ENCODE measurements around the gene CCDC34. TPM values are rescaled to one million over a fixed set of nuclear protein-coding genes. Genes with fewer than 3 reads are reported as not detected.

The CCDC34 gene, protein sequence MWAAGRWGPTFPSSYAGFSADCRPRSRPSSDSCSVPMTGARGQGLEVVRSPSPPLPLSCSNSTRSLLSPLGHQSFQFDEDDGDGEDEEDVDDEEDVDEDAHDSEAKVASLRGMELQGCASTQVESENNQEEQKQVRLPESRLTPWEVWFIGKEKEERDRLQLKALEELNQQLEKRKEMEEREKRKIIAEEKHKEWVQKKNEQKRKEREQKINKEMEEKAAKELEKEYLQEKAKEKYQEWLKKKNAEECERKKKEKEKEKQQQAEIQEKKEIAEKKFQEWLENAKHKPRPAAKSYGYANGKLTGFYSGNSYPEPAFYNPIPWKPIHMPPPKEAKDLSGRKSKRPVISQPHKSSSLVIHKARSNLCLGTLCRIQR
- 13.0 and 13.5 TPM in 2 replicates for total RNA-seq

DNA sequence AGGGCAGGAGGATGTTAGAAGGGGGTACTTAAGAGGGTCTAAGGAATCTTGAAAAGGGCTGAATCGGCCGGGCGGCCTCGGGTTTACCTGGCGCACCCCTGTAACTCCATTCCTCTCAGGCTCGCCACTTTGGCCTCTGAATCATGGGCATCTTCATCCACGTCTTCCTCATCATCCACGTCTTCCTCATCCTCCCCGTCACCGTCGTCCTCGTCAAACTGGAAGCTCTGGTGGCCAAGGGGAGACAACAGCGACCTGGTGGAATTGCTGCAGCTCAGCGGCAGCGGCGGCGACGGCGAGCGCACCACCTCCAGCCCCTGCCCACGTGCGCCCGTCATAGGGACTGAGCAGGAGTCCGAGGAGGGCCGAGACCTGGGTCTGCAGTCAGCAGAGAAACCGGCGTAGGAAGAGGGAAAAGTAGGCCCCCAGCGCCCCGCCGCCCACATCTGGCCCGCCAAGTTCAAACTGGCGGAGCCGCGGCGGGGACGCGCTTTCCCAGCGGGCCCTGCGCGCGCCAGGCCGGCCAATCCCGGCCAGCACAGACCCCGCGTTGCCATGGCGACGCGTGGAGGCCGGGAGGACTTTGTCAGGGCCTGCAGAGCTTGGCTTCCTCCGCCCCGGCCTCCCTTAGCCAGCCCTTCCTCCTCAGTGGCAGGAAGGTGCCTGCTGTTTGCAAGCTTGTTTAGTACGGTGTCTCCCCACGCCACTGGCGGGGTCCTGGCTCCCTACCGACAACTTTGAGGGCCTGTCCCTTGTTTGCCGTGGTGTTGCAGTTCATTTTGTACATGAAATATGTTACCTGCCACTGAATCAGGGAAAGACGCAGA lies at the start of gene CCDC34:
Gene CCDC34 (minus strand): TSS at position 467 of the 827 bp plus-strand sequence. CDS start 21 bp downstream, at position 446.
- intact Hi-C loops (cut with micrococcal nuclease) = loop anchor here (1.0 to 5.0 kb wide), 3 partner anchors 109 to 744 kb away; partner anchors contain the start of genes KIF18A, LGR4, LIN7C and METTL15

DNA sequence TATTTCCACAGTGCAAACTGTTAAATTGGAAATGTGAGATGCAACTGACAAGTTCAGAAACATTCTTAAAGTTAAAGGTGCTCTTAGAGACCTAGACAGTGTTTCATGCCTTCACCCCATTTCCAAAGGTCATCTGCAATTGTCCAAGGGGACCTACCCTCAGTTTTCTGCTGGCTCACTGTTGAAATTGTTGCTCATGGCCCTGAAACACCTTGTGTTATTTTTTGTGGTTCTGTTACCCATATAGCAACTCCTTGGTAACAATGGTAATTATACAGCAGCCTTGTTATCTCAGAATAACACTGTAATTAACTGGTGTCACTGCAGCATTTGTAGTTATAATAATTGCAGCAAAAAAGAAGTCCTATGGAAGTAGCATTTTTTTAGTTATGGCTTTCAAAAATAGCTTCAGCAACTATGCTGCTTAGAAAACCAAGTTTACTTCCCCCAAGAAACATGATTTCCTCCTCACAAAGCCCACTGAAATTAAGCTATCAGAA lies 49.2 kb upstream of the CCDC34 start:
- intact Hi-C loops (cut with micrococcal nuclease) = loop anchor here (10.0 kb wide), 1 partner anchor 57 kb away; no protein-coding TSS in a partner anchor

DNA sequence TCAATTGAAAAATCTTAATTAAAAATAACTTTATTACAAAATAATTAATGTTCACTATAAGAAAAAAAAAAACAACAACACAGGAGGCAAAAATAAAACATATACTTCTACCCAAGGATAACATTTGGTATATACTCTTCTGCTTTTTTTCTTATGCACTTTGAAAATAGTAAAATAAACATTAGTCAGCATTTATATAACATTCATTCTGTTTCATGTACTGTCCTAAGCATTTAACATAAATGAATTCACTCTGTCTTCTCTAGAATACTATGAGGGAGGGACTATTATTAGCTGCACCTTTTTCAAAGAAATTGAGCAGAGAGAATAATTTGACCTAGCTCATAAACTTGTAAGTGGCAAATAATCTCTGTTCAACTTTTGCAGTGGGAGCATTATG lies 48.3 kb upstream of the CCDC34 start:
- intact Hi-C loops (cut with micrococcal nuclease) = loop anchor here (10.0 kb wide), 1 partner anchor 57 kb away; no protein-coding TSS in a partner anchor

DNA sequence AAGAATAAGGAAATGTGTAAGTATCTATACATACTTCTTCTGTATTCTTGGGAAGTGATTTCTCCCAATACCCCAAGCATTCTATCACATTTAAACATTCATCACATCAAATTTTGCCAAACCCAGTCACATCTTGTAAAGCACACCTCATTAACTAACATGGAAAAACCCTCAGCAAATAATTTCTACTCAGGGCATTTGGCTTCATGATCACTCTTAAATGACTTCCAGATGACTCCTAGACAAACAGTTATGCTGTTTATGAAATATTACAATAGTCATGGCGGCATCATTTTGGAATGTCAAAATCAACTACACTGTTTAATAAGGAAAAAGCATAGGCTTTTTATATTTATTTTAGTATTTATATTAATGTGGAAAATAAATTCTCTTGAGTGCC lies 47.3 kb upstream of the CCDC34 start:
- intact Hi-C loops (cut with micrococcal nuclease) = loop anchor here (10.0 kb wide), 1 partner anchor 55 kb away; no protein-coding TSS in a partner anchor

DNA sequence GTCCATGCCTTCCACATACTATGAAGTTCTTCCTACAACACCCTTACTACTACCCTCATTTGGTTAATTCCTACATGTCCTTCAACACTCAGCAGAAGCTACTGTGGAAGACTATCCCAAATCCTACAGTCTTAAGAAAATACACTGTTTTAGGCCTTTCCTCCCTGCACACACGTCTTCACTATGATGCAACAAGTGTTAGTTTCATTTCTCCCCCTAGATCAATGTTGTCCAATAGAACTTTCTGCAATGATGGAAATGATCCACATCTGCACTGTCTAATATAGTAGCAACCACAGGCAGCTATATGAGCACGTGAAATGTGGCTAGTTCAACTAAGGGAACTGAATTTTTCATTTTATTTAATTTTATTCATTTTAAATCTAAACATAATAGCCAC lies 46.7 kb upstream of the CCDC34 start:
- intact Hi-C loops (cut with micrococcal nuclease) = loop anchor here (10.0 kb wide), 1 partner anchor 55 kb away; no protein-coding TSS in a partner anchor

DNA sequence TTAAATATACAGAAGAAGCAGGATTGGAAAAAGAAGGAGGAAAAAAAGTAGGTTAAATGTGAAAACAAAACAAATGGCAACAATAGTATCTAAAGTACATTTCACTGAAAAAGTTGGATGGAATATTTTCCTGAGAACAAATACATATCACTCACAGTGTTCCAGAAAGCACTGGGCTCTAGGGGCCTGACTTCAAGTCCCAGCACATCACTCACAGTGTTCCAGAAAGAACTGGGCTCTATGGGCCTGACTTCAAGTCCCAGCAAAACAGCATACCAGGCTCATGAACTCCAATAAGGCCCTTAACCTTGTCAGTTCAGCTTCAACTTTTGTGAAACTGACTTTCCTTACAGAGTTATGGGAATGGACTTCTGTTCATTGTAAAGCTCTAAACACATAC lies 46.0 kb upstream of the CCDC34 start:
- intact Hi-C loops (cut with micrococcal nuclease) = no loop called here

DNA sequence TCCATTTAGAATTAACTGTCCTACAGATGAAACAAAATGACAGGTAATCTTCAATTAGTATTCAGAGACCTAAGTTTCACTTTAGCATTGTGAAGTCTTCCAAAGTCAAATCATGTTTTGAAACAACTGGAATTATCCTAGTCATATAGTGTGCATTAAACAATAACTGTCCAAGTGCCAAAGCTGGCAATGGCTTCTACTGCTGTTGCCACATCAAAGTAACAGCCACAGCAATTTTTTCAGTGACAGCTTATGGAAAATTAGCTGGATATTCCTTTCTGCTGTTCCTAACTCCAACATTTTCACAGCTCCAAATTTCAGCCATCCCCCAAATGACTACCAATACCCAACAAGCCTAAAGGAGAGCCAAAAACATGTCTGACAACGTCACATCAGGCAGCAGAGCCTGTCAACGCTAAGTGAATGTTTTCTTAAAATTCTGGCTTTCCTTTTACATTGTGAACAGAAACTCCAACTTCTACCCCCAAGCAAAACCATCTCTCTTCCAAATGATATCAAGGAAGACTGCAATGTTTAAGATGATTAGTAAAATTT lies 45.3 kb upstream of the CCDC34 start:
- intact Hi-C loops (cut with micrococcal nuclease) = no loop called here

DNA sequence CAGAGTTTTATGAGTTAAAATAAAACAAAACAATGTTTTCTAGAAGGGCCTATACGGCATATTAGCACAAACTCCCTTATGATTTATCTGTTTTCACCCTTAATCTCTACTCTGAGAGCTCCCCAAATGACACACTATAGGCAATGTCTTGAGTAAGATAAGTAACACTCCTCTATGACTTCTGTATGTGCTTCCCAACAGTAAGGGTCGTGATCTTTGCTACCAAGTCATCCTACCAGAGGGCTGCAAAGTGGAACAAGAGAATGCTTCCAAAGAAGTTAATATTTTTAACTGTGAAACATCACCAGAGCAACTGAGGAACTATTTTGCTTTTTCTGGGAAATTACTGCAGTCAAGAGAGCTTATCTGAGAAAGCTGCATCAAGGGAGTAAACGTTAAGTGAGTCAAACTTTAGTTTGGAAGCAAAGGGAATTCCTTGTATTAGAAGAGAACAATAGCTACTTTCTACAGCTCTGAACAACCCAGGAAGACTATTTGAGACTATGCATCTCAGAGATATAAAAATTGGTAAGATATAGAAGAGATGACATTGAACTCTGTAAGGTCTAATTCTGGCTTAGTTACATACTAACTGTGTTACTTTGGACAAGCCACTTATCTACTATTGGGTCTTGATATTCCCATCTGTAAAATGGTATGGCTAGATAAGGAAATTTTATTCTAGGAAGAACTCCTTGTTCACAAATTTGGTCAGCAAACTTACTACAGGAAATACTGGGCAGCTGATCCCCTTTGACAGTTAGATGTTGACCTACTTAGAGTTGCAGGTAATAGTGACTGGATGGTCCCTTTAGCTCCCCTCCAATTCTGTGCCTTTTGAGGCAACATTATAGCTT lies 43.7 kb upstream of the CCDC34 start:
- intact Hi-C loops (cut with micrococcal nuclease) = no loop called here

DNA sequence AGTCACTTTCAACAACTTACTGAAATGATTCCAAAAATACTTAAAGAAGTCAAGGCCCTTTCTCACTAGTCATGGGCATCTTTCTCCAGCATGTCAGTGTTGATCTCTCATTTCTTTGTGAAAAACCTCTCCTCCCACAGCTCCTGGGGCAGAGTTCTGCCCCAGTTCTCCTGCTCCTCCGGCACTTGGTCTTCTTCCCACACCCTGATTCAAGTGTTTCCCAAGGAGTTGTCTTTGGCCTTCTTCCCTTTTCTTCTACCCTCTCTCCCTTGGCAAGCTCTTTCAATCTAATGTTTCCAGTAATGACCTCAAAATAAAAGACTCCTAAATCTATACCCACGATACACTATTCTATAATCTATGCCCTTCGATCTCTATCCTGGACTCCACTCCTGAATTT lies 42.1 kb upstream of the CCDC34 start:
- intact Hi-C loops (cut with micrococcal nuclease) = no loop called here

DNA sequence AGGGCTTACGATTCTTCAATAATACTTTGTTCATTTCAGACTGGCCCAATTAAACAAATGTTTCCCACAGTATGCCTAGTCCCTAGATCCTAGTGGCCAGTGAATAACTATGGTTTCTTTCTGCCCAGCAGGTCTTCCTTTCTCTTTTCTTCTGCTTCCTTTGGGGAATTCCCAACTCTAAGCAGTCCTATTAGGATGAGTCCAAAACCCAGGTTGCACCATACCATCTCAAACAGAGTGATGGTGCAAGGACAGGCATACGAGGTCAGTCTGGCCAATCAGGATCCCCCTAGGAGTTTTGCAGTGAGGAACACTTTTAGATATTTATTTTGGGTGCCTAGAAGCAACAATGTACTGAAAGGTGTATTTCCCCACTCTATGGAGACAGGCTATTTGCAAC lies 41.4 kb upstream of the CCDC34 start:
- intact Hi-C loops (cut with micrococcal nuclease) = no loop called here

DNA sequence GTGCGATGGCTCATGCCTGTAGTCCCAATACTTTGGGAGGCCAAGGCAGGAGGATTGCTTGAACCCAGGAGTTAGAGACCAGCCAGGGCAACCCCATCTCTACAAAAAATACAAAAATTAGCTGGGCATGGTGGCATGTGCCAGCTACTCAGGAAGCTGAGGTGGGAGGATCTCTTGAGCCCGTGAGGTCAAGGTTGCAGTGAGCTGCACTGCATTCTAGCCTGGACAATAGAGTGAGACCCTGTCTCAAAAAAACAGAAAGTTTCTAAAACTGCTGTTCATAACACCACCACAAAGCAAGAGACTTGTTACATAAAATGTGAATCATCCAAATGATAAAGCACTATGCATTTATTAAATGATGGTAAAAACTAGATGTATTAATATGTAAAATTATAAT lies 40.2 kb upstream of the CCDC34 start:
- intact Hi-C loops (cut with micrococcal nuclease) = no loop called here

DNA sequence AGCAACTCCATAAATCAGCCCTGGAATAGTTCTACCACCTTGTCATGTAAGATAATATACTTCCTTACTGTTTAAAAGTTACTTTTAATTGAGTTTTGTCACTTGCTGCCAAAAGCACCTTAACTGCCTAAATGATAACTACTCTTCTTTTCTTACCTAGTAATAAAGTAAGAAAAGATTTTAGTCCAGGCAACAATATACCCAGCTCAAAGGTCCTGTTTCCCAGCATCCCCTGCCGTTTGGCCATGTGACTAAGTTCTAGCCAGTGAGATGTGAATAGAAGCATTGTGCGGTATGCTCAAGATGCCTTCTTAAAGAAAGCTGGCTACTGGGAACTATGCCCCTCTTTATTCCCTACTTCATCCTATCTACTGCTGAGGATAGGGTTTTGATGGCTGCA lies 39.4 kb upstream of the CCDC34 start:
- intact Hi-C loops (cut with micrococcal nuclease) = no loop called here

DNA sequence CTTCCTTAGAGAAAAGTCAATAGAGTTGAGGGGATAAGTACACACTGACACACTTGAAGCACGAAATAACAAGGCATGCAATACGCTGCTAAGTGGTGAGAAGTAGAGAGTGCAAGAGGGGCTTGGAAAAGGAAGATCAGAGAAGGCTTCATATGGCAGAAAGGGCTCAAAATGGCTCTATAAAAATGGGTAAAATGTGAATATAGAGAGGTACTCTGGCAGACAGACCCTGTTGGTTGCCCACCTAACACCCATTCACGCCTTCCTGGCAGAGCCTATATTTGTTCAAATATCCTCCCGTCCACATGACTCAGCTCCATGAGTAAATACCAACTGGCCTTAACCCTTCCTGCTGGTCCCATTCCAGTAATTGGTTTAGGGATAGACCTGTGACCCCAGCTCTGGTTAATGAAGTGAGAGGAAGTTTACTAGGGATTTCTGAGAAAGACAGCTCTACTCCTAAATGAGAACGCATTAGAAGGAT lies 38.9 kb upstream of the CCDC34 start:
- intact Hi-C loops (cut with micrococcal nuclease) = no loop called here

DNA sequence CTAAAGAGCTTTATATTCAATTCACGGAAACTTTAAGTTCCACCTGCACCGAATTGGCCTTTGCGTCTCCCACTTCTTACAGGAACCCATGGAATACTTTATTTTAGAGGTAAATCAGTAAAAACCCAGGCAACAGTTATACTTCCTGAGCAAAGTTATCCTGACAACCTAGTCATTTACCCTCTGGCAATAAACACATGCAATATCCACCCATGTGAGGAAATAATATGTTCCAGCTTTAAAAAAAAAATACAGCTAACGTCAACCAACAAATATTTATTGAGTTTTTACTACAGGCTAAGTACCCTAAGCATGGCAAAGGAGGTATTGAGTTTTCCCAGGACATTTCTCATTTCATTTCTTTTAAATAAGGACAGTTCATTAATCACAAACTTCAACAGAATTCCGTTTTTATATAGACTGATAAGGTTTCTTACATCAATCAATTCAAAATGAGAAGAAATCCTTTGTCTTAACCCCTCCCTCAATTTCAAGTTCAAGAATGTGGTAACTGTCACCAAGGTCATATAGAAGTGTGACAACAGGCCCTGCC lies 38.3 kb upstream of the CCDC34 start:
- intact Hi-C loops (cut with micrococcal nuclease) = no loop called here

DNA sequence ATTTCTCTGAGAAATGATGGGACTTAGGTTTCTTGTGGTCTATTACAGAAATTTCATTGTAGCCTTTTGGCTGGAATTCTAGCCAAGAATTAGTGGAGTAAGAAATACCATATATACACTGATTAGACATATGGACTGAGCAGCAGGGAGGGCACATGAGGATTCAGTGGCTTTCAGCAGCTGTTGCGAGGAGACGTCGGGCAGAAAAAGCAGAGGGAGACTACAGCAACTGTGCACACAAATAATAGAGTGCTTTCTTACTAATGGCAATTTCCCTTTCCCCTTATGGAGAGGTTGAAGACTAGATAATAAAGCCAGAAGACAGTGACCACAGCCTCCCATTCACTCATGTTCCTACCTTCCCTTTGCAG lies 35.4 kb upstream of the CCDC34 start:
- intact Hi-C loops (cut with micrococcal nuclease) = no loop called here

DNA sequence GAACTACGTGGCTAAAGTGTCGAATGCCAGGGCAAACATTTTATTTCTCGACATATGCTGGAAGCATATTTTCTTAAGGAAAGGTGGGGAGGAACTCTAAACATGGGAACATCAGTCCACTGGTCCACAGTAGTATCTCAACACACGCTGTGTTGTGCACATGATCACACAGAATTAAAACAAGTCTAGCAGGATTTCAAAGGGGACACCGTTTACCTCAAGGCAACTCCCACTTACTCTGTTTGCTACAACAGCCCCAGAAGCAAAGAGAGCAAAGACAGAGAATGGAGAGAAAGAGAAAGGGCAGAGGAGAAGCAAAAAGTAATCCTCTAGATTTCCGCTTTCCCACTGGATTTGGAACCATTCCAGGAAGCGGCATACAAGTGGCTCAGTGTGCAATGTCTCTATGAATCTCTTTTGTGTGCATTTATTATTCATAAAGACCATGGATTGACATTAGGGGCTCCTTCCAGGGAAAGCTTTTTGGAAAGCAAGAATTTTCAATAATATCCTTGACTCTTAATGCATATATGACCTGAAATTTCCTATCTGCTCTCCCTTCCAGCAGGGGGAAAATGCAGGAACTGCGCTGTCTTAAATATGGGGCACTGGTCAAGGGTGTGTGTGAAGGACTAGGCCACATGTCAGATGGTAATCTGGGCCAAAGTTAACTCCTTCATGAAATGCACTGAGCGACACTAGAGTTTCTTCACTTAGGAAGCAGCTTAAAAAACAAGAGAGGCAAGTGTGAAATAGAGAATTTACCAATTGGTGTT lies 34.8 kb upstream of the CCDC34 start:
- intact Hi-C loops (cut with micrococcal nuclease) = no loop called here

DNA sequence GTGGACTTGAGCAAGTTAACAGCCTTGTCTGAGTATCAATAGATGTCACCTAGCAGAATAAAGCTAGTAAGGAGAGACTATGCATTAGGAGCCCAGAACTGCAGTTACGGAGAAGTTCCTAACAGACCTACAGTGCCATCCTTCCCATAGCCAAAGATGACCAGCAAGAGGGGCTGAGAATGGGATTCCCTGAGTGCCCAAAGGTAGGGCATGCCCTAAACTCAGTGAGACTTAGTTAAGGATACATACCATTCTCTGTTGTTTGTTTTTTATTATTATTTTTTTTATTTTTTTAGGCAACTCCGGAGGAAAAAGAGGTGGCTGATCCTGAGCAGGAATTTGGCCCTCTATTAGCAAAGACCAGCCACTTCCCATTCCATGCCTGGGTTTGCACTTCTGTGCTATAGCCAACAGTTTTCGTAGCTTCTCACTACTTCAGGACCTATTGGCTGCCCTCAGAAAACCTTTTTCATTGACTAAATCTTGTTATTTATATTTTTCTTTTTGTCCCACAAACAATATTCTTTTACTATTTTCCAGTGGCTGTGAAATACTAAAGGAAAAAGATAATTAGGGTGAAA lies 33.3 kb upstream of the CCDC34 start:
- intact Hi-C loops (cut with micrococcal nuclease) = no loop called here

DNA sequence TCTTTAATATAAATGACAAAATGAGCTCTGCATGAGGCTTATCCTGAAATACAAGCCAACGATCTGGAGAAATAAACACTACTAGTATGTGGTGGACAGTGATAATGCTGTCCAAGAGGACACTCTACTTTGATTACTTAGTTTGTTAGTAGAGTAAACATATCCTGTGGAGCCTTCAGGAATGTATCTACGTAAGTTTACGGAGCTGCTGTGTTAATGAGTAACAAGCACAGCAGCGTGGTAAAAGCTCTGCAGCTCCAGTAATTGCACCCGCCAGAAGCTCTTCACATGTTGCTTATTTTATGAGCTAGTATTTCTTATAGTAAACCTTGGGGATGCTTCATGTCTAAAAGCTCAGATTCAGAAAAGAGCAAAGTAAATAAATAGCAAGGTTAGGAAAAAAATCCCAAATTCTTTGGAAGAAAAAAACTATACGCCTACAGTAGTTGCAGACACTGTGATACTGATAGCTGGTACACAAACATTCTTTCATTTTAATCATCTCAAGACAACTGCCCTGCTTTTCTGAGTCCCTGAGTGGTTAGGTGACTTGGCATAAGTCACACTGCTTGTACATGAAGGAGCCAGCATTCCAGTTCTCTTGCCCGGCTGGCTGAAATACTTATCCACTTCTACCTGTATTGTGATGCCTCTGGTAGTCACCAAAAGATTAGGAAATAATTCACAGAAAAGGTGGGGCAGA lies 32.7 kb upstream of the CCDC34 start:
- intact Hi-C loops (cut with micrococcal nuclease) = no loop called here

Data from T-helper 2 cell treated with Interferon-gamma antibody and Interleukin-4, amounts not matched to agents 100 ng/mL and 5 ng/mL, for 36 hours (primary cell).